ENCODE measurements around the gene LTO1. TPM values are rescaled to one million over a fixed set of nuclear protein-coding genes. Genes with fewer than 3 reads are reported as not detected.

The LTO1 gene
- total RNA-seq, 1 donor from 2014 or later: 21.4 TPM

GRCh38 chr11:69640260-69640994 lies 34.7 kb downstream of the LTO1 start:
- Mint-ChIP-seq H3K4me1 (ENCODE audit: unreplicated experiment) (peaks cover 44% of the 10 kb centered on the region), H3K36me3 (ENCODE audit: unreplicated experiment) (peaks cover 5% of the 10 kb centered on the region)
- no peak for DNase-seq (ENCODE audit: extremely low spot score, unreplicated experiment)

GRCh38 chr11:69639831-69640230 lies 35.3 kb downstream of the LTO1 start:
- H3K4me3 Mint-ChIP-seq (ENCODE audit: unreplicated experiment): peak overlapping the region; percentile 81
- peaks cover 39% of the 10 kb centered on the region for H3K4me1 Mint-ChIP-seq (ENCODE audit: unreplicated experiment)
- DNase-seq (ENCODE audit: extremely low spot score, unreplicated experiment): no peak
- peak overlapping the region; percentile 66 for H3K27ac Mint-ChIP-seq (ENCODE audit: unreplicated experiment)
- no peaks in the 10 kb centered on the region for H3K27me3 Mint-ChIP-seq (ENCODE audit: unreplicated experiment)
- TF ChIP-seq CTCF (IDR thresholded peaks at IDR 0.05): no peak
- peaks cover 5% of the 10 kb centered on the region for H3K36me3 Mint-ChIP-seq (ENCODE audit: unreplicated experiment)
- no peaks in the 10 kb centered on the region for H3K9me3 Mint-ChIP-seq (ENCODE audit: unreplicated experiment)

More at GRCh38 chr11:69640260-69640994, 34.7 kb downstream of the LTO1 start:
- Mint-ChIP-seq H3K27ac (ENCODE audit: unreplicated experiment) (peak overlapping the region; percentile 66), H3K4me3 (ENCODE audit: unreplicated experiment) (peak overlapping the region; percentile 81), H3K27me3 (ENCODE audit: unreplicated experiment) (no peaks in the 10 kb centered on the region), H3K9me3 (ENCODE audit: unreplicated experiment) (no peaks in the 10 kb centered on the region)
- no peak for TF ChIP-seq CTCF (IDR thresholded peaks at IDR 0.05)

GRCh38 chr11:69638941-69639681 lies 36.0 kb downstream of the LTO1 start:
- H3K4me3 Mint-ChIP-seq (ENCODE audit: unreplicated experiment): peak overlapping the region; percentile 81
- peaks cover 4% of the 10 kb centered on the region for H3K36me3 Mint-ChIP-seq (ENCODE audit: unreplicated experiment)
- no peaks in the 10 kb centered on the region for H3K27me3 Mint-ChIP-seq (ENCODE audit: unreplicated experiment)
- no peak overlapping the region for H3K27ac Mint-ChIP-seq (ENCODE audit: unreplicated experiment)
- no peak for TF ChIP-seq CTCF (IDR thresholded peaks at IDR 0.05)
- peak; percentile 96 for DNase-seq (ENCODE audit: extremely low spot score, unreplicated experiment)
- H3K9me3 Mint-ChIP-seq (ENCODE audit: unreplicated experiment): no peaks in the 10 kb centered on the region
- H3K4me1 Mint-ChIP-seq (ENCODE audit: unreplicated experiment): peaks cover 34% of the 10 kb centered on the region

GRCh38 chr11:69637941-69638871 lies 36.9 kb downstream of the LTO1 start:
- H3K27ac Mint-ChIP-seq (ENCODE audit: unreplicated experiment): peak overlapping the region; percentile 85
- H3K27me3 Mint-ChIP-seq (ENCODE audit: unreplicated experiment): no peaks in the 10 kb centered on the region
- DNase-seq (ENCODE audit: extremely low spot score, unreplicated experiment): no peak
- no peaks in the 10 kb centered on the region for H3K36me3 Mint-ChIP-seq (ENCODE audit: unreplicated experiment)
- no peak for TF ChIP-seq CTCF (IDR thresholded peaks at IDR 0.05)
- no peaks in the 10 kb centered on the region for H3K9me3 Mint-ChIP-seq (ENCODE audit: unreplicated experiment)
- H3K4me1 Mint-ChIP-seq (ENCODE audit: unreplicated experiment): peaks cover 27% of the 10 kb centered on the region
- H3K4me3 Mint-ChIP-seq (ENCODE audit: unreplicated experiment): peak overlapping the region; percentile 81
